CD4-positive, alpha-beta T cell (primary cell): ENCODE data around the gene C12orf60. TPM values are rescaled to one million over a fixed set of nuclear protein-coding genes. Genes with fewer than 3 reads are reported as not detected.

ENCODE experiments used
- ATAC-seq: fragments of 200-7000 bp; cut with Tn5 transposase; one replicate; pipeline ENCODE4 v1.10.0; 2022; ENCODE audit warnings: mild to moderate bottlenecking; ENCODE audit not compliant: poor library complexity
- CTCF ChIA-PET: fragments of 350-600 bp; sonication (Branson Sonifier 250); formaldehyde crosslinking; loops from one replicate; lab custom pipeline; 2021; ENCODE audit warnings: antibody characterized with exemption, inconsistent platforms; lab: Charles Lee
- POLR2A ChIA-PET: fragments of 350-600 bp; sonication (Branson Sonifier 250); formaldehyde crosslinking; loops from one replicate; lab custom pipeline; 2021; ENCODE audit warnings: antibody characterized with exemption, inconsistent platforms; lab: Charles Lee
- DNase-seq, 14 experiments: peaks; one replicate each; pipeline ENCODE4 v3.0.0-alpha.2; 2013 to 2020; ENCODE audit warnings: mixed read lengths in 2 of 14
- H3K27ac ChIP-seq, 2 donors: one replicate each; pipeline versions ENCODE4 v1.5.1 to v1.7.0; 2013; ENCODE audit warnings: low read length in 2 of 2, low read depth in 1 of 2, mild to moderate bottlenecking in 1 of 2
- H3K27me3 ChIP-seq, 2 experiments: 1 replicate in 1 of 2; 2 replicates in 1 of 2; pipeline versions ENCODE4 v1.6.1 to v1.7.0; 2013; ENCODE audit warnings: low read length in 2 of 2, control low read depth in 1 of 2, mild to moderate bottlenecking in 1 of 2, moderate library complexity in 1 of 2; ENCODE audit not compliant: insufficient read depth in 2 of 2, control insufficient read depth in 1 of 2
- H3K36me3 ChIP-seq: one replicate; pipeline ENCODE4 v1.6.1; 2013; ENCODE audit warnings: low read length, control low read depth; ENCODE audit not compliant: insufficient read depth
- H3K4me1 ChIP-seq: one replicate; pipeline ENCODE4 v1.6.1; 2013; ENCODE audit warnings: low read length, control low read depth; ENCODE audit not compliant: insufficient read depth
- H3K4me3 ChIP-seq: one replicate; pipeline ENCODE4 v1.5.1; 2013; ENCODE audit warnings: mild to moderate bottlenecking, low read length, moderate library complexity
- H3K9me3 ChIP-seq, 2 experiments: 1 replicate in 1 of 2; 2 replicates in 1 of 2; pipeline versions ENCODE4 v1.6.1 to v1.7.0; 2013; ENCODE audit warnings: low read length in 2 of 2, mild to moderate bottlenecking in 2 of 2, control low read depth in 1 of 2, moderate library complexity in 1 of 2; ENCODE audit not compliant: control insufficient read depth in 1 of 2, insufficient read depth in 1 of 2
- H3K27ac Mint-ChIP-seq: one replicate; pipeline ENCODE4 v1.8.0; 2020; ENCODE audit warnings: mixed read lengths
- H3K27me3 Mint-ChIP-seq: one replicate; pipeline ENCODE4 v1.8.0; 2021; ENCODE audit warnings: mixed read lengths
- H3K36me3 Mint-ChIP-seq: one replicate; pipeline ENCODE4 v1.8.0; 2021; ENCODE audit warnings: low read depth, mixed read lengths
- H3K4me1 Mint-ChIP-seq: one replicate; pipeline ENCODE4 v1.8.0; 2021; ENCODE audit warnings: low read depth, mixed read lengths
- H3K4me3 Mint-ChIP-seq: one replicate; pipeline ENCODE4 v1.8.0; 2020; ENCODE audit warnings: mild to moderate bottlenecking, mixed read lengths
- H3K9me3 Mint-ChIP-seq: one replicate; pipeline ENCODE4 v1.8.0; 2020; ENCODE audit warnings: mixed read lengths
- intact Hi-C, 2 experiments: fragments of 100-400 bp; cut with DNase I in 1 of 2; cut with micrococcal nuclease in 1 of 2; formaldehyde crosslinking; loops; one replicate each; pipeline versions ENCODE4 v1.15.1 to v1.9.0; 2023 to 2025; cut with DNase I, micrococcal nuclease
- total RNA-seq, 174 experiments: library from RNA in 2 of 174; stranded (reverse) in 2 of 174; gene quantifications; one replicate each; pipeline ENCODE4 v1.2.3 and lab custom pipeline; 2021 to 2026
- TF ChIP-seq, protein P1 (sequence below): fragments of 200-600 bp; IDR thresholded peaks from one replicate; pipeline ENCODE4 v1.8.0; 2022; ENCODE audit warnings: antibody characterized with exemption, mild to moderate bottlenecking

Gene C12orf60
- total RNA-seq, 2 experiments from 2014 or later, result 0.11 to 0.22 TPM

DNA sequence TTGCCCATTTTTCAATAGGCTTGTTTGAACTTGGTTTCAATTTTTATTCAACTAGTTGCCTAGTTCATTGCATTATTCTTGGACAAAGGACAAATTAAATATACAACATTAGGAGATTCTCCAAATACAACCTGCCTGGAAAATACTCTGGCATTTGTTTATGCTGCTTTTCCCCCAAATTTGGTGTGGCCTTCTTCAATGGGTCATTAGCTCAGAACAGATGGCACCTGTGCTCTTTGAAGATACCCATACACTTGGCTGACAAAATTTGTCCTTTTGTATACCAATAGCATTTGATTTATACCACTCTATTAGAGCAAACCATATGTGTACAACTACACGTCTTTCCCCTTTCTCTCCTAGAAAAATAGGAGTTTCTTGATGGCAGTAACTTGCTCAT is 35.9 kb upstream of the C12orf60 start:
- H3K9me3 Mint-ChIP-seq, result peaks cover 5% of the 10 kb centered on the region
- no peak overlapping the region for H3K4me3 ChIP-seq
- peaks cover 84% of the 10 kb centered on the region for H3K36me3 Mint-ChIP-seq
- TF ChIP-seq, protein P1, sequence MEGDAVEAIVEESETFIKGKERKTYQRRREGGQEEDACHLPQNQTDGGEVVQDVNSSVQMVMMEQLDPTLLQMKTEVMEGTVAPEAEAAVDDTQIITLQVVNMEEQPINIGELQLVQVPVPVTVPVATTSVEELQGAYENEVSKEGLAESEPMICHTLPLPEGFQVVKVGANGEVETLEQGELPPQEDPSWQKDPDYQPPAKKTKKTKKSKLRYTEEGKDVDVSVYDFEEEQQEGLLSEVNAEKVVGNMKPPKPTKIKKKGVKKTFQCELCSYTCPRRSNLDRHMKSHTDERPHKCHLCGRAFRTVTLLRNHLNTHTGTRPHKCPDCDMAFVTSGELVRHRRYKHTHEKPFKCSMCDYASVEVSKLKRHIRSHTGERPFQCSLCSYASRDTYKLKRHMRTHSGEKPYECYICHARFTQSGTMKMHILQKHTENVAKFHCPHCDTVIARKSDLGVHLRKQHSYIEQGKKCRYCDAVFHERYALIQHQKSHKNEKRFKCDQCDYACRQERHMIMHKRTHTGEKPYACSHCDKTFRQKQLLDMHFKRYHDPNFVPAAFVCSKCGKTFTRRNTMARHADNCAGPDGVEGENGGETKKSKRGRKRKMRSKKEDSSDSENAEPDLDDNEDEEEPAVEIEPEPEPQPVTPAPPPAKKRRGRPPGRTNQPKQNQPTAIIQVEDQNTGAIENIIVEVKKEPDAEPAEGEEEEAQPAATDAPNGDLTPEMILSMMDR, result no peak
- no peaks in the 10 kb centered on the region for H3K27me3 Mint-ChIP-seq
- peak overlapping the region; percentile 100 for H3K27ac Mint-ChIP-seq
- H3K9me3 ChIP-seq, result peaks cover 4 to 5% of the 10 kb centered on the region in 2 experiments
- no peak overlapping the region for H3K27ac ChIP-seq
- intact Hi-C loops, result loop anchor here in 1 of 2 experiments (5.0 to 10.0 kb wide), 4 partner anchors 35 to 530 kb away; partner anchors contain the start of genes ATF7IP, C12orf60 and WBP11
- H3K27me3 ChIP-seq, result no peaks in the 10 kb centered on the region
- H3K36me3 ChIP-seq, result peaks cover 11% of the 10 kb centered on the region
- ChIA-PET CTCF (interaction anchor here (1.1 kb wide), 1 partner anchor 11 kb away, joined by 5 read pairs; no protein-coding TSS in a partner anchor), POLR2A (no interaction called here)
- H3K4me3 Mint-ChIP-seq, result peak overlapping the region; percentile 97
- peaks cover 22% of the 10 kb centered on the region for H3K4me1 ChIP-seq
- no peak for DNase-seq
- peaks cover 61% of the 10 kb centered on the region for H3K4me1 Mint-ChIP-seq
- ATAC-seq, result no peak

DNA sequence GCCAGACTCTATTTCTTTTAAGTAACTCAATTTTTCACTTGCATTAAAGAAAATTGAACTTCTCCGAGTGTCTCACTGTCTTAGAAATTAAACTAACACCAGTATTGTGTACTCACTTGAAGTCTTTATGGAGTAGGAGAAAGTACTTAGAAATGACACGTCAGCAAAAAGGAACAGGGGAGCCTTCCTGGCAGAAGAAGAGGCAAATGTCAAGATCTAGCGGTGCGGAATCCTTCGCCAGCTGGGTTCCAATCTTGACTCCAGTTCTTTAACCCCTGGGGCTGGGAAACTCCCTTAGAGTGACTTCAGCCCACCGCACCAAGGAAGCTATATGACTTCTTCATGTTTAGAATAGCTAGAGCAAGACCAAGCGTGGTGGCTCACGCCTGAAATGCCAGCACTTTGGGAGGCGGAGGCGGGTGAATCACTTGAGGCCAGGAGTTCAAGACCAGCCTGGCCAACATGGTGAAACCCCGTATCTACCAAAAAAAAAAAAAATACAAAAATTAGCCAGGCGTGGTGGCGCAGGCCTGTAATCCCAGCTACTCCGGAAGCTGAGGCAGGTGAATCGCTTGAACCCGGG is 34.6 kb upstream of the C12orf60 start:
- ATAC-seq (no peak), DNase-seq (peak in 8 of 14 experiments; percentile 2 to 68 (median 30))
- ChIA-PET CTCF (interaction anchor here (0.6 to 2.6 kb wide), 9 partner anchors 12 to 764 kb away, joined by 3 to 12 read pairs (median 3); partner anchors contain the start of genes C12orf60 and WBP11), POLR2A (interaction anchor here (1.0 to 7.6 kb wide), 14 partner anchors 14 to 802 kb away, joined by 3 to 375 read pairs (median 14); partner anchors contain the start of genes ARHGDIB, ATF7IP, C12orf60 and WBP11)
- peak overlapping the region; percentile 97 for H3K4me3 Mint-ChIP-seq
- TF ChIP-seq, protein P1, result no peak
- peaks cover 5% of the 10 kb centered on the region for H3K9me3 Mint-ChIP-seq
- H3K27me3 Mint-ChIP-seq, result no peaks in the 10 kb centered on the region
- H3K9me3 ChIP-seq, result peaks cover 4 to 5% of the 10 kb centered on the region in 2 experiments
- peaks cover 11% of the 10 kb centered on the region for H3K36me3 ChIP-seq
- H3K27me3 ChIP-seq, result no peaks in the 10 kb centered on the region
- peak overlapping the region; percentile 95 to 99 for H3K27ac ChIP-seq
- H3K27ac Mint-ChIP-seq, result peak overlapping the region; percentile 100
- peaks cover 31% of the 10 kb centered on the region for H3K4me1 ChIP-seq
- H3K36me3 Mint-ChIP-seq, result peaks cover 74% of the 10 kb centered on the region
- intact Hi-C loops, result loop anchor here in 1 of 2 experiments (5.0 to 10.0 kb wide), 4 partner anchors 33 to 532 kb away; partner anchors contain the start of genes ATF7IP, C12orf60 and WBP11
- H3K4me1 Mint-ChIP-seq, result peaks cover 70% of the 10 kb centered on the region
- H3K4me3 ChIP-seq, result peak overlapping the region; percentile 71

DNA sequence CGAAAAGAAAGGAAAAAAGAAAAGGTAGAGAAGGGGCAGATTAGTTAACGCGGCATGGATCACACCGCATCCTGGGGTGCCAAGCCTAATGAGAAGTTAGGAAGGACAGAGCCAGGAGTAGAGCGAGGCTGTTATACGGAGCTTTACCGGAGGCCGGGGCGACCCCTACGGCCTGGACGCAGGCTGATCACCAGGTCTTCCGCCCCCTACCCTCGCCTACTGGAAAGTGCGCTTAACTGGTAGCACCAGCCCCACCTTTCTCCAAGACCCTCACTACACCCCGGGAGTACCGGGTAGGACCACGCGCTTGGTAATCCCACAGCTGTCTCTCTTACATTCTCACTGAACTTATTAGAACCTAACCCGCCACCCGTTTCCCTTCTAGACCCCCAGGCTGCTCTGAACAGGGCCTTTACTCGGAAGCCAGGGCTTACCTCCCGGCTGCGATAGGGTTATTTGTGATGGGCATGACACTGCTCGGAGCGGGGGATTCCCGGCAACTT is 34.0 kb upstream of the C12orf60 start:
- CTCF ChIA-PET, result interaction anchor here (0.6 to 2.6 kb wide), 21 partner anchors 12 to 763 kb away, joined by 3 to 12 read pairs (median 4); partner anchors contain the start of genes C12orf60 and WBP11
- Mint-ChIP-seq H3K36me3 (peaks cover 77% of the 10 kb centered on the region), H3K27me3 (no peaks in the 10 kb centered on the region), H3K27ac (peak overlapping the region; percentile 100), H3K4me1 (peaks cover 76% of the 10 kb centered on the region), H3K4me3 (peak overlapping the region; percentile 97), H3K9me3 (peaks cover 5% of the 10 kb centered on the region)
- Histone ChIP-seq H3K27me3 (no peaks in the 10 kb centered on the region), H3K27ac (peak overlapping the region; percentile 95 to 99), H3K4me3 (peak overlapping the region; percentile 71), H3K36me3 (peaks cover 11% of the 10 kb centered on the region), H3K4me1 (peaks cover 35% of the 10 kb centered on the region), H3K9me3 (peaks cover under 1 to 4% of the 10 kb centered on the region in 2 experiments)
- no peak for ATAC-seq
- TF ChIP-seq, protein P1, result no peak
- POLR2A ChIA-PET, result interaction anchor here (0.7 to 7.6 kb wide), 34 partner anchors 13 to 1113 kb away, joined by 3 to 375 read pairs (median 8); partner anchors contain the start of genes ARHGDIB, ATF7IP, C12orf60 and EPS8
- intact Hi-C loops, result loop anchor here in 1 of 2 experiments (5.0 to 10.0 kb wide), 4 partner anchors 33 to 532 kb away; partner anchors contain the start of genes ATF7IP, C12orf60 and WBP11
- peak in 2 of 14 experiments; percentile 6 to 56 for DNase-seq
